ENCODE results near the gene SULT1C4.
"Not testable (repeated sequence)": the region's sequence is repeated elsewhere in the genome, so short reads cannot be mapped to it uniquely, and the experiment has no call there.

SULT1C4 gene

GRCh38 chr2:108349571-108349928 is 28.2 kb upstream of the SULT1C4 start:
- TF ChIP-seq, protein P1, sequence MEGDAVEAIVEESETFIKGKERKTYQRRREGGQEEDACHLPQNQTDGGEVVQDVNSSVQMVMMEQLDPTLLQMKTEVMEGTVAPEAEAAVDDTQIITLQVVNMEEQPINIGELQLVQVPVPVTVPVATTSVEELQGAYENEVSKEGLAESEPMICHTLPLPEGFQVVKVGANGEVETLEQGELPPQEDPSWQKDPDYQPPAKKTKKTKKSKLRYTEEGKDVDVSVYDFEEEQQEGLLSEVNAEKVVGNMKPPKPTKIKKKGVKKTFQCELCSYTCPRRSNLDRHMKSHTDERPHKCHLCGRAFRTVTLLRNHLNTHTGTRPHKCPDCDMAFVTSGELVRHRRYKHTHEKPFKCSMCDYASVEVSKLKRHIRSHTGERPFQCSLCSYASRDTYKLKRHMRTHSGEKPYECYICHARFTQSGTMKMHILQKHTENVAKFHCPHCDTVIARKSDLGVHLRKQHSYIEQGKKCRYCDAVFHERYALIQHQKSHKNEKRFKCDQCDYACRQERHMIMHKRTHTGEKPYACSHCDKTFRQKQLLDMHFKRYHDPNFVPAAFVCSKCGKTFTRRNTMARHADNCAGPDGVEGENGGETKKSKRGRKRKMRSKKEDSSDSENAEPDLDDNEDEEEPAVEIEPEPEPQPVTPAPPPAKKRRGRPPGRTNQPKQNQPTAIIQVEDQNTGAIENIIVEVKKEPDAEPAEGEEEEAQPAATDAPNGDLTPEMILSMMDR (IDR thresholded peaks at IDR 0.05; ENCODE audit: extremely low read depth, missing control alignments): no peak
- no peak for DNase-seq (ENCODE audit: low spot score)

DNA sequence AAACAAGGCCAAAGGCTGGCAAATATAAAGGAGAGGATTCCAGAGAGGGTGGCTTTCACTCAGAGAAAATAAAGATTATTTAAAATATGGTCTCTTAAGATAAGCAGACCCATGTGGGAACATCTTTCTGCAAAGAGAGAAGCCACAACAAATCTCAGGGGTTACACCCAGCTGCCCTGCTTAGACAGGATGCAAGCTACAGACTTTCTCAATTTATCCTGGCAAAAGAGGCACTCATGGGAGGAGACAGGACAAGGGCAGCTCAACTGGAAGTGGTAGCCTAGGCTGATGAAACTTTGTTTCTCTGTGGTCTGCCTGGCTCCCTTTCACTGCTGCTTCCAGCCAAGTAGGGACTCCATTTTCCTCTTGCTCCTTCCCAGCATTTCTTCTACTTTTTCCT is 25.9 kb upstream of the SULT1C4 start:
- DNase-seq (ENCODE audit: low spot score): no peak
- TF ChIP-seq, protein P1 (IDR thresholded peaks at IDR 0.05; ENCODE audit: extremely low read depth, missing control alignments): no peak

DNA sequence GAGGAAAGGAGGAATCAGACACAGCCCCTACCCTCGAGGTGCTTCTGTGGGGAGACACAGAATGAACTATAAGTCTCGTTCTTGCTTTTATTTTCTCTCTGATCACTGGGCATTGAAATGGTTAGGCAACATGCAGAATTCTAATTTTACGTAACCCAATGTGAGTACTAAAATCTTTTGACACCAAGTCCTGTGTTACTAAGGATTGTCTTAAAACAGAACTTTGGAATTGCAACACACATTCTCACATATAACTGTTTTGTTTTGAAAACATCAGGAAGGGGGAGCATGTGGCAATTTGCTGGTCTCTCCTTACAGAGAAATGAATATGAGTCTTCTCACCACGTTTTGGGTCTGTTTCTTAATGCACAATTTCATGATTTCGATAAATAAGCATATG is 23.6 kb upstream of the SULT1C4 start:
- DNase-seq (ENCODE audit: low spot score): no peak
- TF ChIP-seq, protein P1 (IDR thresholded peaks at IDR 0.05; ENCODE audit: extremely low read depth, missing control alignments): no peak

- TF ChIP-seq, protein P1 (IDR thresholded peaks at IDR 0.05; ENCODE audit: extremely low read depth, missing control alignments): no peak
- DNase-seq (ENCODE audit: low spot score): no peak
Observed at GRCh38 chr2:108355906-108356734, 21.6 kb upstream of the SULT1C4 start.

DNA sequence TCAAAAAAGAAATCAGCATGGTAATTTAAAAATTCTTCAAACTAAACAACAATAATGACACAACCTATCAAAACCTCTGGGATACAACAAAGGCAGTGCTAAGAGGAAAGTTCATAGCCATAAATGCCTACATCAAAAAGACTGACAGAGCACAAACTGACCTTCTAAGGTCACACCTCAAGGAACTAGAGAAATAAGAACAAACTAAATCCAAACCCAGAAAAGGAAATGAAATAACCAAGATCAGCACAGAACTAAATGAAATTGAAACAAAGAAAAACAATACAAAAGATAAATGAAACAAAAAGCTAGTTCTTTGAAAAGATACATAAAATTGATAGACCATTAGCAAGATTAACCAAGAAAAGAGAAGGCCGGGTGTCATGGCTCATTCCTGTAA is 18.4 kb upstream of the SULT1C4 start:
- DNase-seq (ENCODE audit: low spot score): not testable (repeated sequence)

GRCh38 chr2:108360776-108361468 is 16.8 kb upstream of the SULT1C4 start:
- DNase-seq (ENCODE audit: low spot score): no peak
- TF ChIP-seq, protein P1 (IDR thresholded peaks at IDR 0.05; ENCODE audit: extremely low read depth, missing control alignments): no peak

- TF ChIP-seq, protein P1 (IDR thresholded peaks at IDR 0.05; ENCODE audit: extremely low read depth, missing control alignments): no peak
- DNase-seq (ENCODE audit: low spot score): no peak
Observed at GRCh38 chr2:108363024-108363907, 14.5 kb upstream of the SULT1C4 start.
